AG09309 (cell line): ENCODE data around the gene VILL.

Experiments
- DNase-seq: peaks from one replicate; pipeline ENCODE4 v3.0.0-alpha.2; 2010; ENCODE audit warnings: low read depth
- H3K4me3 ChIP-seq: 2 replicates; pipeline ENCODE4 v1.5.1; 2011; ENCODE audit warnings: mild to moderate bottlenecking, low read depth, low read length, moderate library complexity; ENCODE audit not compliant: control insufficient read depth
- TF ChIP-seq, protein P1 (sequence below): IDR thresholded peaks from 2 replicates; pipeline ENCODE4 v1.5.1; 2011; ENCODE audit warnings: mild to moderate bottlenecking, low read depth, low read length, inconsistent platforms; ENCODE audit not compliant: insufficient read depth, control insufficient read depth; ENCODE audit errors: missing control alignments

VILL gene

DNA sequence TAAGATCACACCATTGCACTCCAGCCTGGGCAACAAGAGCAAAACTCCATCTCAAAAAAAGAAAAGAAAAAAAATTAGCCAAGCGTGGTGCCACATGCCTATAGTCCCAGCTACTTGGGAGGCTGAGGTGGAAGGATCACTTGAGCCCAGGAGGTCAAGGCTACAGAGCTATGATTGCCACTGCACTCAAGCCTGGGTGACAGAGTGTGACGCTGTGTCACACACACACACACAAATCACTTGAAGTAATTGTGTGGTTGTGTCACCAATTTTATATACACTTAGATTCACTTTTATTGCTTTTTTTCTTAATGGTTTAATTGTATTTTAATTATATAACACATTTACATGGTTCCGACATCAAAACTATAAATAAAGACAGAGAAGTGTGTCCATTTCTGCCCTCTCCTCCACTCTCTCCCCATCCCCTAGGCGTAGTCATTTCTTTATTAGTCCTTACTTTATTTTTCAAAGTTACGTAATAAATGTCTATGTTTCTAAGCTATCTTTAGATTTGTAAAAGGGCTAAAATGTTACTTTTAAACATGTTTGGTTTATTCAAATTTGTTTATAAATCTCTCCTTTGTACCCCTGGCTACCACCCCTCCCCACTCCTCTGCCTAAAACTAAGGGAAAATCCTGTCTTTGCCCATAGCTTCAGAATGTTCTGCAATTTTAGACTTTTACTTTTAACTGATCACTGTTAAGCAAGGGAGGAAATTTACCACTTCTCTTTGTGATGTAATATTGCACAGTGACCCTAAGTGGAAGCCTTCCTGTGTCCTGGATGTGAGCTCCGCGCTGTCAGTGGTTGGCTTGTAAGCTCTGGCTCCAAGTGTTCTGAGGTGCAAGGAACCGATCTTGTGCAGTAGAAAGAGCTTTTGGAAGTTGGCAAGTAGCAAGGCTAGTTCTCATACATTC is 10.8 kb upstream of the VILL start:
- no peak overlapping the region for H3K4me3 ChIP-seq
- TF ChIP-seq, protein P1, sequence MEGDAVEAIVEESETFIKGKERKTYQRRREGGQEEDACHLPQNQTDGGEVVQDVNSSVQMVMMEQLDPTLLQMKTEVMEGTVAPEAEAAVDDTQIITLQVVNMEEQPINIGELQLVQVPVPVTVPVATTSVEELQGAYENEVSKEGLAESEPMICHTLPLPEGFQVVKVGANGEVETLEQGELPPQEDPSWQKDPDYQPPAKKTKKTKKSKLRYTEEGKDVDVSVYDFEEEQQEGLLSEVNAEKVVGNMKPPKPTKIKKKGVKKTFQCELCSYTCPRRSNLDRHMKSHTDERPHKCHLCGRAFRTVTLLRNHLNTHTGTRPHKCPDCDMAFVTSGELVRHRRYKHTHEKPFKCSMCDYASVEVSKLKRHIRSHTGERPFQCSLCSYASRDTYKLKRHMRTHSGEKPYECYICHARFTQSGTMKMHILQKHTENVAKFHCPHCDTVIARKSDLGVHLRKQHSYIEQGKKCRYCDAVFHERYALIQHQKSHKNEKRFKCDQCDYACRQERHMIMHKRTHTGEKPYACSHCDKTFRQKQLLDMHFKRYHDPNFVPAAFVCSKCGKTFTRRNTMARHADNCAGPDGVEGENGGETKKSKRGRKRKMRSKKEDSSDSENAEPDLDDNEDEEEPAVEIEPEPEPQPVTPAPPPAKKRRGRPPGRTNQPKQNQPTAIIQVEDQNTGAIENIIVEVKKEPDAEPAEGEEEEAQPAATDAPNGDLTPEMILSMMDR = no peak
- no peak for DNase-seq

DNA sequence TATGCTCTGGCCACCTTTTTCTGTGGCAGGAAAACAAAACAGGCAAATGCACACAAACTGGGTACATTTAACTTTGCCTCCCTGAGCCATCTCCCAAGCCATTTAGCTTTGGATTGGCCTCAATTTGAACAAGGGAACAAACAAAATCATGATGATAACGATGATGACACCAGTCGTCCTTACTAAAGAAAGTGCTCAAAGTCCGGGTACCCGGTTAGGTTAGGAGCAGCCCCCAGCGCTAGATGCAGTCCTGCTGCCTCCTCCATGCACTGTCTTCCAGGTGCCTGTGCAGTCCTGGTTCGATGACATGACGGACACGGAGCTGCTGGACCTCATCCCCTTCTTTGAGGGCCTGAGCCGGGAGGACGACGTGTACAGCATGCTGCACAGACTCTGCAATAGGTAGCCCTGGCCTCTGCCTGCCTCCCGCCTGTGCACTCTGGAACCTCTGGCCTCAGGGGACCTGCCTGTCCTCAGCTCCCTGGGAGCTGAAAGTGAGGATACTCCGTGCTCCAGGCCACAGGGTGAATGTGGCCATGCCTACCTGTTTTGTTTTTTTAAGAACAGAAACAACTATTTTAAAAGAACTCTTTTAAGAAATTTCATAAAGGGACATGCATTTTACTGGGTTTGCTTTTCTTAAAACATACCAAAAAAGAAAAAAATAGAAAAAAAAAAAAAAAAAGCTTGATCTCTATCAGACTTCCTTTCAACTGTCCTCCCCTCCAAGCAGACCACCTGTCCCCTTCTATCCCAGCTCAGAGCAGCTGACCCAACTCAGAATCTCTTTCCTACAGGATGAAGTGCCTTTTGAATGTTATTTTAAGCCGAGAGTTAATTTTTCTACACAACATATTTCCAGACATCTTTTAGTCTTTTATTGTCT is 9.9 kb upstream of the VILL start:
- TF ChIP-seq, protein P1 = no peak
- DNase-seq = no peak
- no peak overlapping the region for H3K4me3 ChIP-seq

DNA sequence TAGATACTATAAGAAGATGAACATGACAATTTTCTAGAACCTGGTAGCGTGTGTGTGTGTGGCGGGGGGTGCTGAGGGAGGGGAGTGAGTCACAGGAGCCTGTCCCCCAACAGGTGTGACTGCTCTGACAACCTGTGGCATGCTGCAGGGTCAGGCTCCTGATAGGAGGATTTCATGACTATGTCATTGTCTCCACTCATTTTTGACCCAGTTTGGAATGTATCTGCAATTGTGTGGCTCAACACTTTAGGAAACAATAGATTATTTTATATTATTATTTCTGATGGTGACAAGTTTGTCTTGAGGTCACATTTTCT is 9.3 kb upstream of the VILL start:
- TF ChIP-seq, protein P1 = no peak
- no peak overlapping the region for H3K4me3 ChIP-seq
- no peak for DNase-seq

DNA sequence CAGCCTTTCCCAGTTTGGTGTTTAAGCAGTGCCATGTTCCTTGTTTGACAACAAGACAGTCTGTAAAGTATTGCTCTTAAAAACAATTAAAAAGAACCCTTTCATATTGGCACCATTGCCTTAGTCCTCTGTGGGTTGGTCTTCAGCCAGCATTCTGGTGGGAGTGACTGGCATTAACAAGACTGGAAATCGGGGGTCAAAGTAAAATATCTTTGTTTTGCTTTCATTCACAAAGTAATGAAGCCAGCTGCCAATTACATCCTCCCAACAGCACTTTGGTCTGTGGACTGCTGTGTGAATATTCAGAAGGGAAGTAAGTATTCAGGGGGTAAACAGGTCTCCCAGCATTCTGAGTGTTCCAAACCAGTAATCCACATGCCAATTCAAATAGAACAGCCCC is 8.3 kb upstream of the VILL start:
- no peak for DNase-seq
- TF ChIP-seq, protein P1 = no peak
- H3K4me3 ChIP-seq = no peak overlapping the region

DNA sequence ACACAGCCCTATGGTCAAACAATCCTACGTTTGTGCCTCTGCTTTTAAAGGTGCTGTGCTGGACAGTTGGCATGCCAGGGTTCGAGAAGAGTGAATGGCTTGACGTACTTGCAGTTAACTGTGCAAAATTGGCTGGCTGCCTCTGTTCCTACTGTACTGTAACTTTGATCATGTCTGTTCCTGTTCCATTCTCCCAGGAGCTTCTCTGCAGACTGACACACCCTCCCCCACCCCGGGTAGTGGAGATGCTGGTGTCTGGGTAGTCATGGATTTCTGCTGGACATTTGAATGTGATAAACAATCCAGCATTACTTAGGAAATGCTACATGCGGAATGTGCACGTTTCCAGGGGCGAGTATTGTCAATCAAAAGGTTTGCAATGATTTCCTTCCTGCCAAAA is 6.5 kb upstream of the VILL start:
- DNase-seq = no peak
- H3K4me3 ChIP-seq = no peak overlapping the region
- TF ChIP-seq, protein P1 = no peak

DNA sequence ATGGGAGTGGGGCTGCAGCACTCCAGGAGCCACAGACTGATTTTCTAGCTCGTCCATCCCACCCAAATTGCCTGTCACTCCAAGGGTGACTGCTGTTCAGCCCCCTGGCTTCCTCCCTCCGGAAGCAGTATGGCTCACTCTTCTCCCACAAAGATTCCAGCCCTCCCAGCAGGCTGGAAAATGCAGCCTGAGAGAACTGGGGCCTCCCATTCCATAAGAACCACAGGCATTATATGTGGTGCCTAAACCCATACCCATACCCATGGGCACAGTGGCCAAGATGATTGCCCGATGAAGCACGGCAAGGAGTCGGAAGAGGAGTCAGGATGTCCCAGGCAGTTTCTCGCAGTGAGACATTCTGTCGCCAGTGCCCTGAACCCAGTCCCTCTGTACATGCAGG is 6.0 kb upstream of the VILL start:
- TF ChIP-seq, protein P1 = no peak
- DNase-seq = no peak
- no peak overlapping the region for H3K4me3 ChIP-seq
